Lower lobe of right lung (tissue), 2 donors: ENCODE data around the gene WDTC1. TPM values are rescaled to one million over a fixed set of nuclear protein-coding genes. Genes with fewer than 3 reads are reported as not detected.

Experiments used
- ATAC-seq, 2 donors: fragments of 200-7000 bp; cut with Tn5 transposase; one replicate each; pipeline ENCODE4 v1.9.1; 2020 to 2022; ENCODE audit warnings: mild to moderate bottlenecking in 2 of 2, moderate library complexity in 2 of 2
- DNase-seq: peaks from one replicate; pipeline ENCODE4 v3.0.0-alpha.2; 2020
- H3K27ac ChIP-seq: fragments of 200-600 bp; one replicate; pipeline ENCODE4 v1.8.0; 2022
- H3K27me3 ChIP-seq: fragments of 200-600 bp; one replicate; pipeline ENCODE4 v1.8.0; 2022; ENCODE audit warnings: low read depth
- H3K36me3 ChIP-seq: fragments of 200-600 bp; one replicate; pipeline ENCODE4 v1.8.0; 2022; ENCODE audit warnings: mild to moderate bottlenecking
- H3K4me1 ChIP-seq: fragments of 200-600 bp; one replicate; pipeline ENCODE4 v1.8.0; 2022
- H3K4me3 ChIP-seq: fragments of 200-600 bp; one replicate; pipeline ENCODE4 v1.8.0; 2022; ENCODE audit warnings: mild to moderate bottlenecking
- H3K9me3 ChIP-seq: fragments of 200-600 bp; one replicate; pipeline ENCODE4 v1.8.0; 2022
- CTCF ChIP-seq: fragments of 200-600 bp; IDR thresholded peaks from one replicate; pipeline ENCODE4 v1.8.0; 2022; ENCODE audit warnings: antibody characterized with exemption, mild to moderate bottlenecking
- intact Hi-C: fragments of 100-400 bp; cut with DNase I; formaldehyde crosslinking; loops from one replicate; pipeline ENCODE4 v1.11.0; 2022
- total RNA-seq: library from RNA; stranded (reverse); fragmentation: NEBNext Ultra II Directional; extraction: Animal tissue kit (Norgen Biotek cat#: 25700); gene quantifications from one replicate; pipeline ENCODE4 v1.2.1, GENCODE V29; 2021
- donor health status: DM: no; HTN: yes; CAD: no; lungs with severe emphysema.

WDTC1 gene
- total RNA-seq, 1 donor from 2014 or later, result 45.7 TPM

GRCh38 chr1:27331922-27332321 lies 97.5 kb downstream of the WDTC1 start:
- Histone ChIP-seq H3K4me3 (no peak overlapping the region), H3K27ac (no peak overlapping the region), H3K27me3 (no peaks in the 10 kb centered on the region), H3K4me1 (peaks cover 11% of the 10 kb centered on the region), H3K9me3 (no peaks in the 10 kb centered on the region), H3K36me3 (peaks cover 90% of the 10 kb centered on the region)
- intact Hi-C loops, result no loop called here
- ATAC-seq (no peak), DNase-seq (no peak)
- no peak for TF ChIP-seq CTCF

- peaks cover 87% of the 10 kb centered on the region for H3K36me3 ChIP-seq
- ATAC-seq (peak; percentile 77 to 79), DNase-seq (peak; percentile 69)
- H3K27ac ChIP-seq, result no peak overlapping the region
- H3K27me3 ChIP-seq, result no peaks in the 10 kb centered on the region
- intact Hi-C loops, result no loop called here
- no peak overlapping the region for H3K4me3 ChIP-seq
- peaks cover 11% of the 10 kb centered on the region for H3K4me1 ChIP-seq
- no peaks in the 10 kb centered on the region for H3K9me3 ChIP-seq
- TF ChIP-seq CTCF, result peak; percentile 86
These were observed 98.3 kb downstream of the WDTC1 start for GRCh38 chr1:27332536-27333281.

- H3K9me3 ChIP-seq, result no peaks in the 10 kb centered on the region
- peaks cover 8% of the 10 kb centered on the region for H3K4me1 ChIP-seq
- H3K27ac ChIP-seq, result no peak overlapping the region
- no peak overlapping the region for H3K4me3 ChIP-seq
- no peak for TF ChIP-seq CTCF
- H3K36me3 ChIP-seq, result peaks cover 85% of the 10 kb centered on the region
- intact Hi-C loops, result no loop called here
- no peak for DNase-seq
- ATAC-seq, result peak in 1 of 2 donors; percentile 6
- no peaks in the 10 kb centered on the region for H3K27me3 ChIP-seq
These were observed 99.4 kb downstream of the WDTC1 start for GRCh38 chr1:27333717-27334279.

GRCh38 chr1:27335506-27336422 lies 101.3 kb downstream of the WDTC1 start:
- H3K27me3 ChIP-seq, result no peaks in the 10 kb centered on the region
- ATAC-seq (no peak), DNase-seq (no peak)
- intact Hi-C loops, result no loop called here
- H3K36me3 ChIP-seq, result peaks cover 75% of the 10 kb centered on the region
- peaks cover 7% of the 10 kb centered on the region for H3K4me1 ChIP-seq
- TF ChIP-seq CTCF, result no peak
- H3K9me3 ChIP-seq, result no peaks in the 10 kb centered on the region
- no peak overlapping the region for H3K4me3 ChIP-seq
- H3K27ac ChIP-seq, result no peak overlapping the region

- H3K36me3 ChIP-seq, result peaks cover 65% of the 10 kb centered on the region
- TF ChIP-seq CTCF, result no peak
These were observed 102.3 kb downstream of the WDTC1 start for GRCh38 chr1:27336756-27337155.

More at GRCh38 chr1:27336756-27337155, 102.3 kb downstream of the WDTC1 start:
- no peak for DNase-seq
- intact Hi-C loops, result no loop called here
- H3K27me3 ChIP-seq, result no peaks in the 10 kb centered on the region
- no peak overlapping the region for H3K27ac ChIP-seq
- H3K9me3 ChIP-seq, result no peaks in the 10 kb centered on the region
- H3K4me1 ChIP-seq, result peaks cover 16% of the 10 kb centered on the region
- ATAC-seq, result no peak
- no peak overlapping the region for H3K4me3 ChIP-seq
